ENCODE measurements around the gene TPPP.
A peak's percentile ranks its signal among the peaks of the same experiment; 100 is the strongest.

Gene TPPP

GRCh38 chr5:617896-618295 lies 75.3 kb downstream of the TPPP start:
- Mint-ChIP-seq H3K9me3 (peaks cover 2% of the 10 kb centered on the region), H3K36me3 (peaks cover 36% of the 10 kb centered on the region), H3K4me3 (no peak overlapping the region), H3K27ac (no peak overlapping the region), H3K27me3 (no peaks in the 10 kb centered on the region), H3K4me1 (peaks cover 9% of the 10 kb centered on the region)
- no peak for ATAC-seq (ENCODE audit: low read depth)
- no peak for DNase-seq (ENCODE audit: low spot score in 2 of 2)

DNA sequence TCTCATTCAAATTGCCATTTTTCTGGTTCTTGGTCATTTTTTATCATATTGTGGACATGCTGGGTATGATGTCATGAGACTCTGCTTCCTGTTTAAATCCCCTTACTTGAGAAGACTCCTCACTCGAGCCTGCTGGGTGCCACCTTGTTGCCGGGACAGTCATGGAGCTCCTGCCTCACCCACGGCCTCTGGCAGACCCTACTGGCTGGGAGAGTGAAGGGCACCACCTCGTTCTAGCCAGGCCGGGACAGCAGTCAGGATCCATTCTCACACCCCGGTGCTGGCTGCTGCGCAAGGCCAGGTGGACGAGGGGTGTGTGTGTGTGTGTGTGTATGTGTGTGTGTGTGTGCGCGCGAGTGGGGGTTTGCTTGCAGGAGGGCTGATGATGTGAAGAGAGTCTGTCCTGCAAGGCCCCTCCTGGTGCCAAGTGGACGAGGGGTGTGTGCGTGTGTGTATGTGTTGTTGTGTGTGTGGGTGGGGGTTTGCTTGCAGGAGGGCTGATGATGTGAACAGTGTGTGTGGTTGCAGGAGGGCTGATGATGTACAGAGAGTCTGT lies 76.6 kb downstream of the TPPP start:
- no peaks in the 10 kb centered on the region for H3K27me3 Mint-ChIP-seq
- H3K4me1 Mint-ChIP-seq, result peaks cover 12% of the 10 kb centered on the region
- ATAC-seq (ENCODE audit: low read depth) (no peak), DNase-seq (ENCODE audit: low spot score in 2 of 2) (no peak)
- no peak overlapping the region for H3K4me3 Mint-ChIP-seq
- H3K27ac Mint-ChIP-seq, result no peak overlapping the region
- H3K36me3 Mint-ChIP-seq, result peaks cover 33% of the 10 kb centered on the region
- peaks cover 2% of the 10 kb centered on the region for H3K9me3 Mint-ChIP-seq

GRCh38 chr5:612498-613424 lies 80.4 kb downstream of the TPPP start:
- Mint-ChIP-seq H3K27ac (peak overlapping the region; percentile 84), H3K4me3 (peak overlapping the region; percentile 96), H3K4me1 (peaks cover 29% of the 10 kb centered on the region), H3K36me3 (peaks cover 12% of the 10 kb centered on the region), H3K27me3 (peaks cover 3% of the 10 kb centered on the region), H3K9me3 (peaks cover 2% of the 10 kb centered on the region)
- no peak for DNase-seq (ENCODE audit: low spot score in 2 of 2)
- ATAC-seq (ENCODE audit: low read depth), result peak; percentile 11

- Mint-ChIP-seq H3K27me3 (peaks cover 8% of the 10 kb centered on the region), H3K4me3 (peak within 1 kb of the TSS; percentile 96), H3K4me1 (peaks cover 37% of the 10 kb centered on the region), H3K36me3 (peaks cover 11% of the 10 kb centered on the region), H3K9me3 (peaks cover 2% of the 10 kb centered on the region), H3K27ac (peak within 1 kb of the TSS; percentile 84)
- peak; percentile 88 for ATAC-seq (ENCODE audit: low read depth)
- peak; percentile 89 to 95 for DNase-seq (ENCODE audit: low spot score in 2 of 2)
These were observed 81.2 kb downstream of the TPPP start, which contains the start of gene CEP72 for GRCh38 chr5:611731-612486. CEP72 (plus strand) TSS chr5:612340; CDS start chr5:612362, 22 bp downstream.

GRCh38 chr5:610744-611730 lies 82.1 kb downstream of the TPPP start:
- Mint-ChIP-seq H3K4me1 (peaks cover 33% of the 10 kb centered on the region), H3K9me3 (peaks cover 2% of the 10 kb centered on the region), H3K27me3 (peaks cover 8% of the 10 kb centered on the region), H3K36me3 (peaks cover 5% of the 10 kb centered on the region), H3K27ac (no peak overlapping the region), H3K4me3 (peak overlapping the region; percentile 91)
- ATAC-seq (ENCODE audit: low read depth) (no peak), DNase-seq (ENCODE audit: low spot score in 2 of 2) (no peak)

GRCh38 chr5:610011-610743 lies 83.0 kb downstream of the TPPP start:
- ATAC-seq (ENCODE audit: low read depth), result no peak
- DNase-seq (ENCODE audit: low spot score in 2 of 2), result no peak
- Mint-ChIP-seq H3K36me3 (peaks cover 3% of the 10 kb centered on the region), H3K9me3 (peaks cover under 1% of the 10 kb centered on the region), H3K4me3 (peak overlapping the region; percentile 91), H3K27me3 (peaks cover 11% of the 10 kb centered on the region), H3K27ac (no peak overlapping the region), H3K4me1 (peaks cover 33% of the 10 kb centered on the region)

All from memory B cell (primary cell).